ENCODE results near the gene NAPA.

Gene NAPA

DNA sequence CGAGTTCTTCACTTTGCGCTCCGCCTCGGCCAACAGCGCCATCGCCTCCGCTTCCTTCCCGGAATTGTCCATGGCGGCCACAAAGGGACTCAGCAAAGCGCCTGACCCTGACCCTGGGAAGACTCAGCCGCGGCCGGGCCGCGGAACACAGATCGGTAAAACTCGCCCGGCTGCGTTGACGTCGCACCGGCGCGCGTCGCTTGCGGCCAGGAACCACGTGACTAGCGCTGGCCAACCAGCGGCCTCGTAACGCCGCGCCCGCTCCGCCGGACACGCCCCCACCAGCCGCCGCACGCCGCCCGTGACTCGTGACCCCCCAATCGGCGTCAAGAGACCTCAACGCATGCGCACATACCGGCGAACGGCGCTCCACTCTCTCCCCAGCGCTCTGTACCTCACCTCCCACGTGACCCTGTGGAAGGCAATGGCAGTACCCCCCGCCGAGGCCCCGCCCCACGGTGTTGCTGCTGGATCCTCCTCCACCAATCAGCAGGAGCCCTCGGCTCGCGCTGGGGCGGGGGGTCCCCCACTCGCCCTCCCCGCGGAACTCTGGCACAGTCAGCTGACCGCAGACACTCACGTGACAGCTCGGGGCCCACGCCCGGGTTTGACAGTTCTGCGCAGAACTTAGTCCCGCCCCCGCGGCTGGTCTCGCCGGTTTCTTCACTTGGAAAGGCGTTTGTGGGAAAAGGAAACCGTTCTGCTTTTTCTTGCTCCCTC is at the start of gene NAPA:
TSS of gene NAPA (minus strand) at position 195 of the 720 bp plus-strand sequence. CDS start at position 72, 123 bp downstream.
- peak; percentile 100 for DNase-seq

- DNase-seq = no peak
Observed at GRCh38 chr19:47564081-47564480, 49.2 kb upstream of the NAPA start.

DNA sequence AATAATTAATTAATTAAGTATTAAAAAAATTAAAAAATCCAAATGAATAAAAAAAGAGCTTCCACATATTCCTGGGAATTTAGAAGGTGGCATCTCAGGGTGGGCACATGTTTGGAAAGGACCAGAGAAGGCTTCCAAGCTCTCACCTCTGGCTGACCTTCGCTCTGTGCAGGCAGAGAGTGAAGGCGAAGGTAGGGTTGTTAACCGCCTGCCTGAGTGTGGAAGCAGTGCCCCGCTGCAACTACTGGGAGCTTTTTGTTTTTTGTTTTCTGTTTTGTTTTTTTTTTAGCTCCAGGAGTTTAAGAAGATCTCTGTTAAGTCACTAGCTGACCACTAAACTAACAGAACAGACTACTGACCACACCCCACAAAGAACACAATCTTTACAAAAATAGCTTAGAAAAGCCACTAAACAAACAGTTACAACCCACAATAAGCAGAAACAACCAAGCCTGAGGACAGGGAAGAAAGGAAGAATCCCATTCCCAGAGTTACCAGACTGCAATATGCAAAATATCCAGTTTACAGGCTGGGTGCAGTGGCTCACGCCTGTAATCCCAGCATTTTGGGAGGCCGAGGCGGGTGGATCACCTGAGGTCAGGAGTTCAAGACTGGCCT is 46.7 kb upstream of the NAPA start:
- no peak for DNase-seq

DNA sequence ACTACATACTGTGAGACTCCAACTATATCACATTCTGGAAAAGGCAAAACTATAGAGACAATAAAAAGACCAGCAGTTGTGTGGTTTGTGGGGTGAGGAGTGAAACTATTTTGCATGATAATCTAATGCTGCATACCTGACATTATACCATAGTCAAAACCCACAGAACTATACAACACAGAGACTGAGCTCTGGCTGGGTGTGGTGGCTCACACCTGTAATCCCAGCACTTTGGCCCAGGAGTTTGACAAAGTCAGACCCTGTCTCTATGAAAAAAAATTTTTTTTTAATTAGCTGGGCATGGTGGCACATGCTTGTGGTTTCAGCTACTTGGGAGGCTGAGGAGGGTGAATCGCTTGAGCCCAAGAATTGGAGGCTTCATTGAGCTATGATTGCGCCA is 46.1 kb upstream of the NAPA start:
- no peak for DNase-seq

DNA sequence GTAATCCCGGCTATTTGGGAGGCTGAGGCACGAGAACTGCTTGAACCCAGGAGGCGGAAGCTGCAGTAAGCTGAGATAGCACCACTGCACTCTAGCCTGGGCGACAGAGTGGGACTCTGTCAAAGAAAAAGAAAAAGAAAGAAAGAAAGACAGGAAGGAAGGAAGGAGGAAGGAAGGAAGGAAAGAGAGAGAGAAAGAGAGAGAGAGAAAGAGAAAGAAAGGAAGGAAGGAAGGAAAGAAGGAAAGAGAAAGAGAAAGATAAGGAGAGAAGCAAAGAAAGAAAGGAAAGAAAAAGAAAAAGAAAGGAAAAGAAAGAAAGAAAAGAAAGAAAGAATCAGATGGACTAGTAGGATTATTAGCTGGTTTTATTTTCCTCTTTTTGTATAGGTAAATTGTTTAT is 35.3 kb upstream of the NAPA start:
- no peak for DNase-seq

- no peak for DNase-seq
Observed at GRCh38 chr19:47549261-47549862, 34.5 kb upstream of the NAPA start.

DNA sequence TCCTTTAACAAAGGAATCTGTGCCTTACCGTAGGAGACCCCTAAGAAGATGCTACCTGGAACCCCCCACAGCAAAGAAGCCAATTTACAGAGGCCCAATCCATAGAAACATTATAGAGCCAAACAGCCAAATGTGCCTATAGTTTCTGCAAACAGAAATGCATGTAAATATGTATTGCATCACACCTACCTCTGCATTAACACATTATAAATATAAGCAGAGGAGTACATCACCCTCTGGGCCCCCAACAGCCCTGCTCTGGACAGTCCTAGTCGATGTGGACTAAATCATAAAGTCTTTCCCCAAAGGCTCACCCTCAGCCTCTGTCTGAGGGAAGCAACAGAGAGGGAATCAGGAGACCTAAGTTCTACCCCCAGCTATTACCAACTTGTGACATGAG is 32.3 kb upstream of the NAPA start:
- DNase-seq = no peak

- DNase-seq = no peak
Observed at GRCh38 chr19:47545061-47545948, 30.4 kb upstream of the NAPA start.

DNA sequence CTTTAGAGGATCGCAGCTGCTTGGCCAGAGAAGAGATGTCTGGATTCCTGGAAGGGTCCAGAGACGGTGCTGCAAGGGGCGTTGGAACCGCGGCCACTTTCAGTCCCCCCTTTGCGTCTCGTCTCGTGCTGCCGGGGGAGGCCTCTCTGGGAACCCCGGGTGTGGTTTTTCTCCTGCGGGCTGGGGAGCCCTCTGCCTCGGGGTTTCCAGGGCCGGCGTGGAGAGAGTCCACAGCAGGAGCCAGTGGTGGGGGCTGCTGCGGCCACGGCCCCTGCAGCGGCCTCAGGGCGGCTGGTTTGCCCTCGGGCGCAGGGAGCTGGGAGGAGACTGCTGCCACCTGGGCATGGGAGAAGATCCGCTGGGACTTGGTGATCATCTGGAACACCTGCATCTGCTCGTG is 29.6 kb upstream of the NAPA start:
- DNase-seq = no peak

DNA sequence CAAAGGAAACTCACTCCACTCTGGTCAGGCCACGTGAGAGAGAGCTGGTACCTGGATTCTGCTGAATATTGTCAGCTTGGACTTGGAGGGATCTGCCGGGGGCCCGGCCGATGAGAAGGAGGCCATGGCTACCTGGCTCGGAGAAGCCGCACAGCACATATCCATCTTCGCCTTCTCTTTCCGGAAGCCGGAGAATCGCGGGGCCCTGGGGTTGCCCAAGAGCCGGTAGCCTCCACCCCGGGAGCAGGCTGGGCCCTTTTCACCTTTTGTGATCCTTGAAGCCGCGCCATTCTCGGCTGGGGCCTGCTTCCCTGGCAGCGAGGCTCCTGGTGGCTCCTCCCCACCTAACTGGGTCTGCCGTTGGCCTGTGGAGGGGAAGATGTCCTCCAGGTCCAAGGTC is 29.2 kb upstream of the NAPA start:
- DNase-seq = no peak

GRCh38 chr19:47542030-47542475 is 27.2 kb upstream of the NAPA start:
- no peak for DNase-seq

DNA sequence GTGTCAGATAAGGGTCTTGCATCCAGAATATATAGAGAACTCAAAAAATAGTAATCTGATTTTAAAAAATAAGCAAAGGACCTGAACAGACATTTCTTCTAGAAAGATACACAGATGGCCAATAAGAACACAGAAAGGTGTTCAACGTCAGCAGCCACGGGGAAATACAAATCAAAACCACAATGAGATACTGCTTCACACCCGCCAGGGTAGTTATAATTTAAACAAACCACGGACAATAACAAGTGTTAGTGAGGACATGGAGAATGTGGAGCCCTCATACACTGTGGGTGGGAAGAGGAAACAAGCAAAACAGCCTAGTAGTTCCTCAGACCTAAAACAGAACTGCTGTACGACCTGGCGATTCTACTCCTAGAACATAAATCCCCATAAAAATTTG is 26.7 kb upstream of the NAPA start:
- peak; percentile 18 for DNase-seq

DNA sequence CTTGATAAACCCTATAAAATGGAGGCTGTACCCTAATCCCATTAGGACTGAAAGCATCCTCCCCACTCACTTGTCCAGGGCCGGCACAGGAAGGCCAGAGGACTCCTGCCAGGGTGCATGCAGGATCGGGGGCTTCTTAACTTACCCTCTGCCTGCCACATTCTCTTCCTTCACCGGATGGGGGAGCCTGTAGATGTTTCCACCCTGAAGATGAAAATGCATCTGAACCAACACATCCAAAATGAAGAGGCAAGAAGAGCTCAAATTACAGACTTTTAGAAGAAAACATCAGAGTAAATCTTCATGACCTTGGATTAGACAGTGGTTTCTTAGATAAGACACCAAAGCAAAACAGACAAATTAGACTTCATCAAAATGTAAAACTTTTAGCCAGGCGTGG is 25.9 kb upstream of the NAPA start:
- no peak for DNase-seq

DNA sequence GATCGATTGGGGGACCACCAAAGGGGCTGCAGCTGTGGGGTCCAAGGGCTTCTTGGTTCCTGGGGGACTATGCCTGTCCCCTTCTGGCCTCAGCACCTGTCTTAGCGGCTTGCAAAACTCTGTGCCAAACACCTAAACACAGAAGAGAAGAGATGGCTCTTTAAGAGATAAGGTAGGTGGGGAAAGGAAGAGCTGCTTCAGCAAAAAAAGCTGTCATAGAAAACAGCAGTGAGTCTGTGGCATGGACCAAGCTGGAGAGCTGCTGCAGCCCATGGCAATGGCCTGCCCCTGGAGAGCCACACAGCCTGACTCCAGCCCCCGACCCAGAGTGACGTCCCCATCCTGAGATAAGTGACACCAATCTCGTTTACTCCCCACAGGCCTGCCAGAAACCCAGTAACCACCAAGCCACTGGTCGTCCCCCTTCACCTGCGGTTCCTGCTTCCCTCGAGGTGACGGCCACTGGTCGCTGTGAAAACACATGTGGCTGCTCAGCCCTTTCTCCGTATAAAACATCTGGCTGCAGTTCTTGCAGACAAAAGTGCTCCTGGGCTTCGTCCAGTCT is 25.0 kb upstream of the NAPA start:
- no peak for DNase-seq

- no peak for DNase-seq
Observed at GRCh38 chr19:47538812-47539211, 23.9 kb upstream of the NAPA start.

DNA sequence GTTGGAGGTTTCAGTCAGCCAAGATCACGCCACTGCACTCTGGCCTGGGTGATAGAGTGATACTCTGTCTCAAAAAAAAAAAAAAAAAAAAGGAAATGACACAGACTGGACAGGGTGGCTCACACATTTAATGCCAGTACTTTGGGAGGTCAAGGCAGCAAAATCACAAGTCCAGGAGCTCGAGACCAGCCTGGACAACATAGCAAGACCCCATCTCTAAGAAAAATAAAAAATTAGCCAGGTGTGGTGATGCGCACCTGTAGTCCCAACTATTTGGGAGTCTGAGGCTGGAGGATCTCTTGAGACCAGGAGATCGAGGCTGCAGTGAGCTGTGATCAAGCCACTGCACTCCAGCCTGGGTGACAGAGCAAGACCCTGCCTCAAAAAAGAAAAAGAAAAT is 22.6 kb upstream of the NAPA start:
- no peak for DNase-seq

DNA sequence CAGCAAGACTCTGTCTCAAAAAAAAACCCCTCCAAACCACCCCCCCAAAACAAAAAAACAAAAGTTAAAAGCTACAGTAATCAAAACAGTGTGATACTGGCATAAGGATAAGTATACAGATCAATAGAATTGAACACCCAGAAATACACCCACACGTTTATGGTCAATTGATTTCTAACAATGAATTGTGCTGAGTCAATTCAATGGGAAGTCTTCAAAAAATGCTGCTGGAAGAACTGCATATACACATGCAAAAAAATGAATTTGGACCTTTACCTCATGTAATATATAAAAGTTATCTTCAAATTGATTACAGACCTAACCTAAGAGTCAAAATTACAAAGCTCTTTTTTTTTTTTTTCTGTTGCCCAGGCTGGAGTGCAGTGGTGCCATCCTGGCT is 19.8 kb upstream of the NAPA start:
- no peak for DNase-seq

DNA sequence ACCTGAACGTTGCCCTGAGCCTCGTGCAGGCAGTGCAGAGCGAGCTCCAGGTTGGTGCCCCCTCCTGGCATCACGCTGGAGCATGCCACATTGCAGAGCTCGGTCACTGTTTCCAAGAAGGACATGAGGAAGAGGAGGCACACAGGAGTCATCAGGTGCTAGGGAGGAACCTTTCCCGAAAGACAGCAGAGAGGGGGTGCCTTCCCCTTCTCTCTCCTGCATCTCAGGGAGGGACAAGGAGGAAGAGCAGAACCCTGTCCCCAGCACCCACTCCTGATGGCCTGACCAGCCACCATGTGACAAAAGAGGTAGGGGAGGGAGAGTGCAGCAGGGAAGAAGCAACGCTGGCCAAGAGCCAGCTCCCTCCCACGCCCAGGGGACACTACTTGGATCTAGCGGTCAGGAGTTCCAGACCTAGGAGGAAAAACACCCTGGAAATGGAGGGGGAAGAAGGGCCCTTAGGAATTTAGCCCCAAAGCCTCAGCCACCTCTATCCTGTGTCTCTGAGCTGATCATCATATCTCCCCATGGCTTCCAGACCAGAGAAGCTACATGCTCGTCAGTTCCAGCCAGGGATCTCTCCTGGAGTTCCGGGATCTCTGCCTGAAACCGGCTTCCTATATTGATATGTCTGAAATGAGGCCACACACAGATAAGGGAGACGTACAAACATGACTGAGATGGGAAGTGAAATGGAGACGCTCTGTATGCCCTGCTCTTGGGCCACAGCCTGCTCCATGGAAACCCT is 17.0 kb upstream of the NAPA start:
- no peak for DNase-seq

- no peak for DNase-seq
Observed at GRCh38 chr19:47529018-47529742, 14.3 kb upstream of the NAPA start.

GRCh38 chr19:47526798-47527197 is 11.9 kb upstream of the NAPA start:
- DNase-seq = no peak

DNA sequence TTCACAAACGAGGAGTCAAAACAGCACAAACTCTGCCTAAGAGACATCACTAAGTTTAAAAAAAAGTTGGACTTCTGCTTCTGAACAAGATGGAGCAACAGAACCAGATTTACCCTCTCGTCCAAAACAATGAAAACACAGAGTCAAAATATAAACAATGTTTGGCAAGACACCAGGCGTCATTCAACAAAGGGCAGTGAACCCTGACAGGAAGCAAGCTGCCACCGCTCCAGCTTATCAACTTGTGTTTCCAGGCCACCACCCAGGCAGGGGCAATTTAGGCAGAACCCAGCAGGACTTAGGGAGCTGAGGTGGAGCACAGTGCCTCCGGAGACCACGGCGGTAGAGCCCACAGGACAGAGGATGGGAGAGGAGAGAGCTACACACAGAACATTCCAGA is 8.6 kb upstream of the NAPA start:
- no peak for DNase-seq

Data from activated CD4-positive, alpha-beta T cell treated with anti-CD3 and anti-CD28 coated beads for 48 hours (primary cell).